ENCODE results near the gene ADARB2.

- TF ChIP-seq CTCF (IDR thresholded peaks at IDR 0.05) (no peak), ZFX (IDR thresholded peaks at IDR 0.05; ENCODE audit: borderline replicate concordance) (no peak)
Measured at GRCh38 chr10:1608851-1609647, 128.3 kb downstream of the ADARB2 start.
